Measurements from ENCODE around the gene ATXN3L.

ATXN3L gene

GRCh38 chrX:13340182-13340791, 20.4 kb upstream of the ATXN3L start:
- DNase-seq (ENCODE audit: extremely low spot score): no peak
- no peak for TF ChIP-seq CTCF (IDR thresholded peaks at IDR 0.05; ENCODE audit: control extremely low read depth, extremely low read depth, low read depth, missing control alignments)
- CTCF ChIA-PET: interaction anchor here (2.2 kb wide), 1 partner anchor 9 kb away, joined by 10 read pairs; no protein-coding TSS in a partner anchor
- POLR2A ChIA-PET: no interaction called here

GRCh38 chrX:13339607-13340006, 19.8 kb upstream of the ATXN3L start:
- DNase-seq (ENCODE audit: extremely low spot score): no peak
- ChIA-PET CTCF (interaction anchor here (1.0 to 2.2 kb wide), 2 partner anchors 10 to 14 kb away, joined by 3 to 10 read pairs; no protein-coding TSS in a partner anchor), POLR2A (no interaction called here)
- no peak for TF ChIP-seq CTCF (IDR thresholded peaks at IDR 0.05; ENCODE audit: control extremely low read depth, extremely low read depth, low read depth, missing control alignments)

GRCh38 chrX:13338996-13339515, 19.2 kb upstream of the ATXN3L start:
- ChIA-PET CTCF (interaction anchor here (1.0 to 2.2 kb wide), 2 partner anchors 11 to 14 kb away, joined by 3 to 10 read pairs; no protein-coding TSS in a partner anchor), POLR2A (no interaction called here)
- no peak for TF ChIP-seq CTCF (IDR thresholded peaks at IDR 0.05; ENCODE audit: control extremely low read depth, extremely low read depth, low read depth, missing control alignments)
- no peak for DNase-seq (ENCODE audit: extremely low spot score)

GRCh38 chrX:13334491-13334890, 14.6 kb upstream of the ATXN3L start:
- ChIA-PET CTCF (no interaction called here), POLR2A (no interaction called here)
- no peak for DNase-seq (ENCODE audit: extremely low spot score)
- TF ChIP-seq CTCF (IDR thresholded peaks at IDR 0.05; ENCODE audit: control extremely low read depth, extremely low read depth, low read depth, missing control alignments): no peak

- ChIA-PET CTCF (no interaction called here), POLR2A (no interaction called here)
- no peak for DNase-seq (ENCODE audit: extremely low spot score)
- no peak for TF ChIP-seq CTCF (IDR thresholded peaks at IDR 0.05; ENCODE audit: control extremely low read depth, extremely low read depth, low read depth, missing control alignments)
Observed at GRCh38 chrX:13330446-13330845, 10.6 kb upstream of the ATXN3L start.

- ChIA-PET CTCF (interaction anchor here (1.4 kb wide), 1 partner anchor 25 kb away, joined by 3 read pairs; no protein-coding TSS in a partner anchor), POLR2A (no interaction called here)
- DNase-seq (ENCODE audit: extremely low spot score): no peak
- no peak for TF ChIP-seq CTCF (IDR thresholded peaks at IDR 0.05; ENCODE audit: control extremely low read depth, extremely low read depth, low read depth, missing control alignments)
Observed at GRCh38 chrX:13327666-13328065, 7.8 kb upstream of the ATXN3L start.
